DND-41 (cell line): ENCODE measurements around the gene DNAJA3.

Experiments
- ATAC-seq: fragments of 200-7000 bp; cut with Tn5 transposase; 3 replicates; pipeline ENCODE4 v1.9.1; 2021; ENCODE audit warnings: low read depth; ENCODE audit not compliant: insufficient read depth
- DNase-seq: peaks from one replicate; pipeline ENCODE4 v3.0.0-alpha.2; 2020
- H2AFZ ChIP-seq: 2 replicates; pipeline ENCODE4 v1.6.0; 2012; ENCODE audit warnings: low read depth, low read length
- H3K27ac ChIP-seq: 2 replicates; pipeline ENCODE4 v1.5.1; 2012; ENCODE audit warnings: low read length, inconsistent platforms
- H3K27me3 ChIP-seq: fragments of 200-600 bp; sonication (generic); 2 replicates; pipeline ENCODE4 v1.6.0; 2012; ENCODE audit warnings: low read length, mild to moderate bottlenecking, inconsistent platforms; ENCODE audit not compliant: insufficient read depth, poor library complexity
- H3K36me3 ChIP-seq: 2 replicates; pipeline ENCODE4 v1.5.1; 2012; ENCODE audit warnings: low read length, inconsistent platforms; ENCODE audit not compliant: insufficient read depth
- H3K4me1 ChIP-seq: 2 replicates; pipeline ENCODE4 v1.5.1; 2012; ENCODE audit warnings: mild to moderate bottlenecking, low read length; ENCODE audit not compliant: insufficient read depth
- H3K4me2 ChIP-seq: 2 replicates; pipeline ENCODE4 v1.6.0; 2012; ENCODE audit warnings: mild to moderate bottlenecking, moderate library complexity, low read length, inconsistent platforms; ENCODE audit not compliant: insufficient read depth
- H3K4me3 ChIP-seq, 2 experiments: fragments of 200-600 bp in 1 of 2; shearing (Covaris generic) in 1 of 2; 2 replicates each; pipeline ENCODE4 v1.5.1; 2012 to 2016; ENCODE audit warnings: inconsistent platforms in 2 of 2, low read length in 2 of 2, mild to moderate bottlenecking in 2 of 2, low read depth in 1 of 2, moderate library complexity in 1 of 2
- H3K79me2 ChIP-seq: 2 replicates; pipeline ENCODE4 v1.6.0; 2012; ENCODE audit warnings: low read length, inconsistent platforms; ENCODE audit not compliant: insufficient read depth
- H3K9ac ChIP-seq: 2 replicates; pipeline ENCODE4 v1.6.0; 2012; ENCODE audit warnings: low read depth, mild to moderate bottlenecking, inconsistent platforms, low read length, moderate library complexity
- H3K9me3 ChIP-seq: 2 replicates; pipeline ENCODE4 v1.5.1; 2012; ENCODE audit warnings: low read length, moderate library complexity, mild to moderate bottlenecking, inconsistent platforms; ENCODE audit not compliant: insufficient read depth, severe bottlenecking
- H4K20me1 ChIP-seq: 2 replicates; pipeline ENCODE4 v1.6.0; 2012; ENCODE audit warnings: low read length; ENCODE audit not compliant: insufficient read depth
- CTCF ChIP-seq: IDR thresholded peaks from 2 replicates; pipeline ENCODE4 v1.5.1; 2012; ENCODE audit warnings: borderline replicate concordance, low read length, moderate library complexity, mild to moderate bottlenecking; ENCODE audit not compliant: poor library complexity, severe bottlenecking; ENCODE audit errors: extremely low read depth
- EZH2 ChIP-seq: IDR thresholded peaks from 3 replicates; pipeline ENCODE4 v1.6.1; 2012; ENCODE audit warnings: borderline replicate concordance, low read depth, mild to moderate bottlenecking, moderate library complexity, low read length, inconsistent platforms; ENCODE audit not compliant: severe bottlenecking

The DNAJA3 gene

GRCh38 chr16:4491898-4492297 is 66.2 kb downstream of the DNAJA3 start:
- peaks cover 29% of the 10 kb centered on the region for H3K4me1 ChIP-seq
- H3K4me2 ChIP-seq: no peak overlapping the region
- H3K4me3 ChIP-seq: no peak overlapping the region
- DNase-seq (no peak), ATAC-seq (no peak)
- H3K79me2 ChIP-seq: peaks cover 45% of the 10 kb centered on the region
- peaks cover 19% of the 10 kb centered on the region for H3K36me3 ChIP-seq
- no peak overlapping the region for H3K27ac ChIP-seq
- no peaks in the 10 kb centered on the region for H3K27me3 ChIP-seq
- peaks cover 22% of the 10 kb centered on the region; the same call in 1 of the 2 replicates for H4K20me1 ChIP-seq
- TF ChIP-seq EZH2: no peak
- TF ChIP-seq CTCF: no peak
- H2AFZ ChIP-seq: no peak overlapping the region
- no peaks in the 10 kb centered on the region for H3K9me3 ChIP-seq
- H3K9ac ChIP-seq: no peak overlapping the region

- Histone ChIP-seq H3K9ac (no peak overlapping the region), H4K20me1 (peaks cover 24% of the 10 kb centered on the region; the same call in 1 of the 2 replicates), H3K79me2 (peaks cover 35% of the 10 kb centered on the region), H3K27ac (no peak overlapping the region), H3K4me1 (peaks cover under 1% of the 10 kb centered on the region; the same call in 1 of the 2 replicates), H3K4me3 (no peak overlapping the region), H3K4me2 (no peak overlapping the region), H3K36me3 (peaks cover 12% of the 10 kb centered on the region), H2AFZ (no peak overlapping the region), H3K9me3 (no peaks in the 10 kb centered on the region), H3K27me3 (no peaks in the 10 kb centered on the region)
- TF ChIP-seq EZH2 (no peak), CTCF (no peak)
- no peak for ATAC-seq
- no peak for DNase-seq
These were observed 69.2 kb downstream of the DNAJA3 start for GRCh38 chr16:4494746-4495490.

- H3K27ac ChIP-seq: no peak overlapping the region
- peaks cover 27% of the 10 kb centered on the region for H3K79me2 ChIP-seq
- H3K4me3 ChIP-seq: no peak overlapping the region
- no peak overlapping the region for H3K4me2 ChIP-seq
- no peaks in the 10 kb centered on the region for H3K9me3 ChIP-seq
- DNase-seq (no peak), ATAC-seq (no peak)
- no peak for TF ChIP-seq CTCF
- TF ChIP-seq EZH2: no peak
- H2AFZ ChIP-seq: no peak overlapping the region
- H3K36me3 ChIP-seq: peaks cover 8% of the 10 kb centered on the region; the same call in 1 of the 2 replicates
- no peaks in the 10 kb centered on the region for H3K27me3 ChIP-seq
- H4K20me1 ChIP-seq: peaks cover 27% of the 10 kb centered on the region; the same call in 1 of the 2 replicates
- H3K9ac ChIP-seq: no peak overlapping the region
- H3K4me1 ChIP-seq: no peaks in the 10 kb centered on the region
These were observed 70.1 kb downstream of the DNAJA3 start for GRCh38 chr16:4495766-4496165.
